AG09309 (cell line): ENCODE results near the gene TTC7B.

Experiments
- DNase-seq: peaks from one replicate; pipeline ENCODE4 v3.0.0-alpha.2; 2010; ENCODE audit warnings: low read depth
- H3K4me3 ChIP-seq: 2 replicates; pipeline ENCODE4 v1.5.1; 2011; ENCODE audit warnings: mild to moderate bottlenecking, low read depth, low read length, moderate library complexity; ENCODE audit not compliant: control insufficient read depth
- TF ChIP-seq, protein P1 (sequence below): IDR thresholded peaks from 2 replicates; pipeline ENCODE4 v1.5.1; 2011; ENCODE audit warnings: mild to moderate bottlenecking, low read depth, low read length, inconsistent platforms; ENCODE audit not compliant: insufficient read depth, control insufficient read depth; ENCODE audit errors: missing control alignments

TTC7B gene

DNA sequence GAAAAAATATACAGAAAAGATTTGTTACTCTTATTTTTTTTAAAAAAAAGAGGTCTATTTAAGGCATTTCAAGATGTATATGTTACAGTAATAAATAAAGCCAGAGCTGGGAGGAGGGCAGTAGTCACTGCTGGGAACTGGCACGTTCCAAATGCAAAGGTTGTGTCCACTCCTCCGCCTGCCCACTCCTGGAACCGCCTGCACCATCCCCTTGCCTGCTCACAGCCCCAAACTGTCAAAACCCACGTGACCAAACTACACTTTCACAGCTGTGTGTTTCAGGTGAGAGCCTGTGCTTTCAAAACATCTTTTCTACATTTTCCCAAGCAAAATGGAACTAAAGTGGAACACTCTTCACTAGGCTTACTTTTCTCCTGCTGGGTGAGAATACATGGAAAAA, 160.4 kb downstream of the TTC7B start:
- TF ChIP-seq, protein P1, sequence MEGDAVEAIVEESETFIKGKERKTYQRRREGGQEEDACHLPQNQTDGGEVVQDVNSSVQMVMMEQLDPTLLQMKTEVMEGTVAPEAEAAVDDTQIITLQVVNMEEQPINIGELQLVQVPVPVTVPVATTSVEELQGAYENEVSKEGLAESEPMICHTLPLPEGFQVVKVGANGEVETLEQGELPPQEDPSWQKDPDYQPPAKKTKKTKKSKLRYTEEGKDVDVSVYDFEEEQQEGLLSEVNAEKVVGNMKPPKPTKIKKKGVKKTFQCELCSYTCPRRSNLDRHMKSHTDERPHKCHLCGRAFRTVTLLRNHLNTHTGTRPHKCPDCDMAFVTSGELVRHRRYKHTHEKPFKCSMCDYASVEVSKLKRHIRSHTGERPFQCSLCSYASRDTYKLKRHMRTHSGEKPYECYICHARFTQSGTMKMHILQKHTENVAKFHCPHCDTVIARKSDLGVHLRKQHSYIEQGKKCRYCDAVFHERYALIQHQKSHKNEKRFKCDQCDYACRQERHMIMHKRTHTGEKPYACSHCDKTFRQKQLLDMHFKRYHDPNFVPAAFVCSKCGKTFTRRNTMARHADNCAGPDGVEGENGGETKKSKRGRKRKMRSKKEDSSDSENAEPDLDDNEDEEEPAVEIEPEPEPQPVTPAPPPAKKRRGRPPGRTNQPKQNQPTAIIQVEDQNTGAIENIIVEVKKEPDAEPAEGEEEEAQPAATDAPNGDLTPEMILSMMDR = no peak
- no peak for DNase-seq
- no peak overlapping the region for H3K4me3 ChIP-seq

DNA sequence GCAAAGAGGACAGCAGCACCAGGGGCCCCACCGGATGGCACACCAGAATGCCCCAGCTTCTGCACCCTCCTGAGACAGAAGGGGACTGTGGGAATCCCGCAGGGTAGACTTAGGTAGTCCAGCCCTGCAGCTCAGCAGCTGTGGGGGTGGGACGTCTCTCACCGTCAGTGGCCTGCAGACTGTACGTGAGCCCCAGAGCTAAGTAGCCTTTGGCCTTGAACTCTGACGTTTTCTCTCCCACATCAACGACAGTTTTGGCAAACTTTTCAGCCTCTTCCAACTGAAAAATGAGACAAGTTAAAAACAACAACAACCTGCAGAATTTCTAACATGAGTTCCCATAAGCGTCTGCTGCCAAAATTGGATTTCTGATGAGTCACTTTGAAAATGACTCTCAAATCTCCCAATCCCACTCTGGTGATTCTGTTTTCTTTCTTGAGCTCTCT, 161.4 kb downstream of the TTC7B start:
- TF ChIP-seq, protein P1 = no peak

DNA sequence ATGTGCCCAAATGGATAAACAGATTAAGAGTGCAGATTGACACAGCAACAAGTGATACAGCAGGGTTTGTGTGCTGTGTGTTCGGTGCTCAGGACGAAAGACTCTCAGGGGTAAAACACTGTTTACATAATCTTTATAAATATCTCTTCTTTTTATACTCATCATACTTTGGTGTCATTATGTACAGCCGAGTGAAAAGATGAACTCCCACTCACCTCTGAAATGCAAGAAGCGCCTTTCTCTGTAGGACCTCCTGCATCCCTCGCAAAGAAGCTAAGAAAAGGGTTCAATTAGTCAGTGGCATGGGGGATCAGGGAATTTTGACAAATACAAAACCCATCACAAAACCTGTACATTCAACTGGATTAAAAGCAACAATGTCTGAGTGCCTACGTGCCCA, 163.6 kb downstream of the TTC7B start:
- H3K4me3 ChIP-seq = no peak overlapping the region
- TF ChIP-seq, protein P1 = no peak
- no peak for DNase-seq

More for the DNA sequence above, 161.4 kb downstream of the TTC7B start:
- H3K4me3 ChIP-seq = no peak overlapping the region
- DNase-seq = no peak

DNA sequence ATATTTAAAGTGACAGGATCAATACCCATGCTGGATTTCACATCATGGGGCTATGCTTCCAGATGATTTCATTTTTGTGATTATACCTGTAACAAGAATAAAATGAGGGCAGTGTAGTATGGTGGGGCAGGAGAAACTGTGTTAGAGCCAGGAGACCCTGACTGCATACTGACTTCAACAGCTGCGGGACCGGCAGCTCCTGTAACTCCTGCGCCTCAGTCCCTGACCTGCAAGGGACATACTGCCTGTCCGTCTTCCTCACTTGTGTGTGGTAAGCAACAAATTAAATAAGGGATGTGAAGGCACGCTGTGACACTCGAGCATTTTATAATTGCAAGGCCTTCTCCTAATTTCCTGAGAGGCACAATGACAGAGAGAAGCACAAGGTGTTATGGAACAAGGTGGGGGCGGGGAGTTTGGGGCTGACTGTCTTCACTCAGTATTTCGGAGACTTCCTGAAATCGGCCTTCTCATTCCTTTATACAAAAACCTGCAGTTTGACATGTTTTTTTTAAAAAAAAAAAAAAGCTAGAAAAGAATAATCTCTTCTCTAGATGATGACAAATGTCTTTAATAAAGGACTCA, 164.2 kb downstream of the TTC7B start:
- TF ChIP-seq, protein P1 = no peak
- DNase-seq = no peak
- no peak overlapping the region for H3K4me3 ChIP-seq

DNA sequence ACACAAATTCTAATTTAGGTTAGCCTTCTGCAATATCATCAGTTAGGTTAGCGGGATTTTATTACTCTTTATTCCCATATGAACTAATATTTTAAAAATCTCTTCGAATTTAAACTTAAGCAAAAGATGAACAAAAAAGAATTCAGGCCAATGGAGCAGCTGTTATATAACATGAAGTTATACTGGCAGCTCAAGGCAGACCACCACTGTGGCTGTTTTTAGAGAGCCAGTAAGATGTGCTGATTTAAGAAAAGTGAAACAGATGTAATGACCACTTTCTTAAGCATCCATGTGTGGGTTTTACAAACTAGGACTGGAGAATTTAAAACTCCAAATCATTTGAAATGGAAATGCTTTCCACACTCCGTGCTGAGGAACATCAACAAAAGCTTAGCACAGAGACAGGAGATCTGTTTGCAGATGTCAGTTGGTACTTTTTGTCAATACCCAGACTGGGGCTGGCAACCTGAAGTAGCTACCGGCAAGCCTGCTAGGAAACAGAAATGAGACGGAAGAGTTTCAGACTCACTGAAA, 164.9 kb downstream of the TTC7B start:
- no peak for DNase-seq
- H3K4me3 ChIP-seq = no peak overlapping the region
- TF ChIP-seq, protein P1 = no peak

DNA sequence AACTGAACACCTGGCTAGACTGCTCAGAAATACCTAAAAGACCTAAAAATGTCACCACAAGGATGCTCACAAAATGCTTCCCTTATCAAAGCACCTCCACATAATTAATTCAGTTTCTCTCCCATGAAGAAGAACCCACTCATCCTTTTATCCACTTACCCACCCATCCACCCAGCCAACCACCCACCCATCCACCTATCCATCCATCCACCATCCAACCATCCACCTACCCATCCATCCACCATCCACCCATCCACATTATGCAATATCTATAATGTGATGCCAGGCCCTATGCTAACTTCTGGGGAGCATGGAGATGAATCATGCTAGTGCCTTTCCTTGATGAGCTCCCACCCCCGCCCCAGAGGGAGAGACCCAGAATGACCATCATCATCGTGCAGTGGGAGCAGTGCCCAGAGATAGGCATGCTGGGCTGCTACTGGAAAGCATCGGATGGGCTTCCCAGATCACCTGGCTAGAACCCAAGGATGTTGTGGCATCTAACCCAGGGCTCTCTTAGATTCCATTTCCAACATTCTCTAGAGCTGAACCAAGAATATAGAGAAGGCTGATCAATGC, 166.6 kb downstream of the TTC7B start:
- TF ChIP-seq, protein P1 = no peak
- no peak for DNase-seq
- no peak overlapping the region for H3K4me3 ChIP-seq
